Measurements from ENCODE around the gene PIGS.
A peak's percentile ranks its signal among the peaks of the same experiment; 100 is the strongest.

PIGS gene

DNA sequence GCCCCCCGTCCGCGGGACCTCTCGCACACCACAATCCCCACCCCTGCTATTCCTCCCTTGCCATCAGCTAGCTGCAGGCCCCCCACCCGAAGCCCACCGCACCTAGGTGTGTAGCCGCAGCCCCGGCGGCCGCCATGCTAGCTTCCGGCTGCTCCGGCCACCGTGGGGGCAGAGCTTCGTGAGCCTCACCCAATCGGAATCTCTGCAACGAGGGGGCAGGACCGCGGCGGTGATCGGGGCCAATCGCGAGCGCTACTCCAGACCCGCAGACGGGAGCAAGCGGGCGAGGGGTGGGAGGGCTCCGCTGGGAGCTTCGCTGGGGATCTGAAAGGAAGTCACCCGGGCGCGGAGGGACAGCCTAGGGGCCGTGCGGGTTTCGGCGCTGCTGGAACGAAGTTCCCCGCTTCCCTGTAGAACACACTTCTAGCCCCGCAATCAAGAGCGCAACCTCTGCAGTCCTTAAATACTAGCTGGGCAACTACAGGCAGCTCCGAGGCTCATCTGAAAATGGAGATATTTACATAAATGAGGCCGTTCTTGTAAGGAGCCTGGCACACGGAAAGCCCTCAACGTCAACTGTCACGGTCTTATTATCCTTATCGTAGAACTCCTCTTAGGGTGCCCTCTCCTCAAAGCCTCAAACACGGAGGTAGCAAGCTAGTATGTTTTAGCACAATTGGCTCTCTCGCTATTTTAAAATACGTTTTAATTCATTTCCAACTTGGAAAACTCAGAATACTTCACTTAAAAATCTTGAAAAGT lies at the start of gene PIGS:
Gene PIGS, minus strand, starts transcription at position 164 of the 762 bp plus-strand sequence. Its CDS starts 28 bp downstream, at position 136.
- no peaks in the 10 kb centered on the region for H3K27me3 ChIP-seq (replicated peaks)
- DNase-seq: peak; percentile 88
- no peak within 1 kb of the TSS for H3K27ac ChIP-seq
- TF ChIP-seq, protein P1, sequence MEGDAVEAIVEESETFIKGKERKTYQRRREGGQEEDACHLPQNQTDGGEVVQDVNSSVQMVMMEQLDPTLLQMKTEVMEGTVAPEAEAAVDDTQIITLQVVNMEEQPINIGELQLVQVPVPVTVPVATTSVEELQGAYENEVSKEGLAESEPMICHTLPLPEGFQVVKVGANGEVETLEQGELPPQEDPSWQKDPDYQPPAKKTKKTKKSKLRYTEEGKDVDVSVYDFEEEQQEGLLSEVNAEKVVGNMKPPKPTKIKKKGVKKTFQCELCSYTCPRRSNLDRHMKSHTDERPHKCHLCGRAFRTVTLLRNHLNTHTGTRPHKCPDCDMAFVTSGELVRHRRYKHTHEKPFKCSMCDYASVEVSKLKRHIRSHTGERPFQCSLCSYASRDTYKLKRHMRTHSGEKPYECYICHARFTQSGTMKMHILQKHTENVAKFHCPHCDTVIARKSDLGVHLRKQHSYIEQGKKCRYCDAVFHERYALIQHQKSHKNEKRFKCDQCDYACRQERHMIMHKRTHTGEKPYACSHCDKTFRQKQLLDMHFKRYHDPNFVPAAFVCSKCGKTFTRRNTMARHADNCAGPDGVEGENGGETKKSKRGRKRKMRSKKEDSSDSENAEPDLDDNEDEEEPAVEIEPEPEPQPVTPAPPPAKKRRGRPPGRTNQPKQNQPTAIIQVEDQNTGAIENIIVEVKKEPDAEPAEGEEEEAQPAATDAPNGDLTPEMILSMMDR (IDR thresholded peaks at IDR 0.05; ENCODE audit: low read depth, low read length, missing control alignments): no peak
- H3K4me3 ChIP-seq (ENCODE audit: low read depth, low read length): peak within 1 kb of the TSS; percentile 96
- H3K36me3 ChIP-seq (replicated peaks): peaks cover 2% of the 10 kb centered on the region
- in situ Hi-C loops (cut with HindIII; ENCODE audit: low pct_ligation_motif_present, low sequenced_read_pairs): no loop called here

GRCh38 chr17:28620010-28620409 lies 48.7 kb upstream of the PIGS start:
- H3K27ac ChIP-seq: no peak overlapping the region
- no peak for DNase-seq
- TF ChIP-seq, protein P1 (IDR thresholded peaks at IDR 0.05; ENCODE audit: low read depth, low read length, missing control alignments): no peak
- H3K4me3 ChIP-seq (ENCODE audit: low read depth, low read length): no peak overlapping the region
- peaks cover 91% of the 10 kb centered on the region for H3K36me3 ChIP-seq (replicated peaks)
- H3K27me3 ChIP-seq (replicated peaks): no peaks in the 10 kb centered on the region
- in situ Hi-C loops (cut with HindIII; ENCODE audit: low pct_ligation_motif_present, low sequenced_read_pairs): no loop called here

GRCh38 chr17:28618464-28618863 lies 47.1 kb upstream of the PIGS start:
- H3K36me3 ChIP-seq (replicated peaks): peaks cover 91% of the 10 kb centered on the region
- no peaks in the 10 kb centered on the region for H3K27me3 ChIP-seq (replicated peaks)
- TF ChIP-seq, protein P1 (IDR thresholded peaks at IDR 0.05; ENCODE audit: low read depth, low read length, missing control alignments): no peak
- H3K27ac ChIP-seq: no peak overlapping the region
- DNase-seq: no peak
- no peak overlapping the region for H3K4me3 ChIP-seq (ENCODE audit: low read depth, low read length)
- in situ Hi-C loops (cut with HindIII; ENCODE audit: low pct_ligation_motif_present, low sequenced_read_pairs): no loop called here

DNA sequence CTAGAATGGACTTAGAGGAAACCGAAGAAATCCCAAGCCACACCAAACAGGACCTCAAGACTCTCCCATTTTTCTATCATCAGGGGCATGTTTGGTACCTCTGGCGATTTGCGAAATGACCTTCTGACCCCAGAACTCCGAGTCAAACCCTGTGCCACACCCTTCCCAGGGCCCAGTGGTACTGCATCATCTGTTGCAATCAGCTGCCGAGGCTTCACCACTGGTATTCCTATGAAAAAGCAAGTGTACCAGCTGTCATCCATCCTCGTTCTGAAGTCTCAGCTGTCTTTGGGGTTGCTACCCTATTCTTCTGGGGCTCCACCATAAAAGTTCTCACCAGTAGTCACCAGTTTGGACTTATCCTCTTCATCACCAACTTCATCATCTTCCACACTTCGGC lies 45.0 kb upstream of the PIGS start:
- DNase-seq: no peak
- TF ChIP-seq, protein P1 (IDR thresholded peaks at IDR 0.05; ENCODE audit: low read depth, low read length, missing control alignments): no peak
- Histone ChIP-seq H3K36me3 (replicated peaks) (peaks cover 83% of the 10 kb centered on the region), H3K4me3 (ENCODE audit: low read depth, low read length) (no peak overlapping the region), H3K27ac (no peak overlapping the region), H3K27me3 (replicated peaks) (no peaks in the 10 kb centered on the region)
- in situ Hi-C loops (cut with HindIII; ENCODE audit: low pct_ligation_motif_present, low sequenced_read_pairs): no loop called here

GRCh38 chr17:28615260-28615940 lies 44.1 kb upstream of the PIGS start:
- in situ Hi-C loops (cut with HindIII; ENCODE audit: low pct_ligation_motif_present, low sequenced_read_pairs): no loop called here
- DNase-seq: no peak

More at GRCh38 chr17:28615260-28615940, 44.1 kb upstream of the PIGS start:
- TF ChIP-seq, protein P1 (IDR thresholded peaks at IDR 0.05; ENCODE audit: low read depth, low read length, missing control alignments): no peak
- Histone ChIP-seq H3K4me3 (ENCODE audit: low read depth, low read length) (no peak overlapping the region), H3K27me3 (replicated peaks) (no peaks in the 10 kb centered on the region), H3K36me3 (replicated peaks) (peaks cover 83% of the 10 kb centered on the region), H3K27ac (no peak overlapping the region)

All from brain microvascular endothelial cell (primary cell).